Measurements from ENCODE around the gene ENAM.
"Not testable (repeated sequence)": the region's sequence is repeated elsewhere in the genome, so short reads cannot be mapped to it uniquely, and the experiment has no call there.

DNA sequence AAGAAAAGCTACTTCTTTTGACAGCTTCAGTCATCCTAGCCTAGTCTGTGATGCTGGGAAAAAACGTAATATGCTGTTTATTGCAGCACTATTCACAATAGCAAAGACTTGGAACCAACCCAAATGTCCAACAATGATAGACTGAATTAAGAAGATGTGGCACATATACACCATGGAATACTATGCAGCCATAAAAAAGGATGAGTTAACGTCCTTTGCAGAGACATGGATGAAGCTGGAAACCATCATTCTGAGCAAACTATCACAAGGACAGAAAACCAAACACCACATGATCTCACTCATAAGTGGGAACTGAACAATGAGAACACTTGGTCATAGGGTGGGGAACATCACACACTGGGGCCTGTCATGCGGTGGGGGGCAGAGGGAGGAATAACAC lies 53.6 kb downstream of the ENAM start:
- not testable (repeated sequence) for TF ChIP-seq POLR2A, POLR2AphosphoS5 (IDR thresholded peaks at IDR 0.05; ENCODE audit: low read depth, low read length)
